ENCODE data around the gene R3HCC1L. TPM values are rescaled to one million over a fixed set of nuclear protein-coding genes. Genes with fewer than 3 reads are reported as not detected.

The R3HCC1L gene
- total RNA-seq, 5 donors from 2014 or later (not counting 1 experiment from before 2014, with no cell fraction given): 21.5 to 23.4 (median 22.6) TPM

GRCh38 chr10:98238391-98238790, 103.9 kb downstream of the R3HCC1L start:
- no peaks in the 10 kb centered on the region for H3K9me3 Mint-ChIP-seq
- POLR2A ChIA-PET: no interaction called here
- H3K27ac Mint-ChIP-seq: no peak overlapping the region

GRCh38 chr10:98240524-98240923, 106.1 kb downstream of the R3HCC1L start:
- ChIA-PET CTCF (no interaction called here), POLR2A (no interaction called here)
- no peaks in the 10 kb centered on the region for H3K27me3 Mint-ChIP-seq

More at GRCh38 chr10:98238391-98238790, 103.9 kb downstream of the R3HCC1L start:
- Histone ChIP-seq H3K4me1 (ENCODE audit: control insufficient read depth in 1 of 2, extremely low read depth in 1 of 2, insufficient read depth in 2 of 2, low read length in 2 of 2) (no peaks in the 10 kb centered on the region), H3K27me3 (replicated peaks in 1 of 2; ENCODE audit: control insufficient read depth in 2 of 2, extremely low read depth in 1 of 2, insufficient read depth in 2 of 2, low read length in 1 of 2) (no peaks in the 10 kb centered on the region), H3K9me3 (no peaks in the 10 kb centered on the region), H3K27ac (ENCODE audit: low read length) (no peak overlapping the region), H3K36me3 (ENCODE audit: control insufficient read depth in 2 of 2, extremely low read depth in 1 of 2, insufficient read depth in 1 of 2, low read length in 1 of 2) (peaks cover 3 to 62% of the 10 kb centered on the region in 2 donors), H3K4me3 (ENCODE audit: control insufficient read depth in 1 of 2, extremely low read depth in 1 of 2, low read length in 1 of 2) (no peak overlapping the region)
- no CpG with 5 or more reads among the region's 1 CpG for WGBS (ENCODE audit: insufficient coverage)
- no peak for DNase-seq
- Mint-ChIP-seq H3K4me1 (peaks cover 0 to 9% (median 5%) of the 10 kb centered on the region in 3 donors), H3K36me3 (peaks cover 62% of the 10 kb centered on the region), H3K27me3 (no peaks in the 10 kb centered on the region), H3K4me3 (no peak overlapping the region)
- no peak for ATAC-seq (replicated peaks in 1 of 4)
- CTCF ChIA-PET: no interaction called here

GRCh38 chr10:98242823-98243222, 108.4 kb downstream of the R3HCC1L start:
- Histone ChIP-seq H3K36me3 (ENCODE audit: control insufficient read depth in 2 of 2, extremely low read depth in 1 of 2, insufficient read depth in 1 of 2, low read length in 1 of 2) (peaks cover 17 to 69% of the 10 kb centered on the region in 2 donors), H3K4me3 (ENCODE audit: control insufficient read depth in 1 of 2, extremely low read depth in 1 of 2, low read length in 1 of 2) (no peak overlapping the region), H3K27ac (ENCODE audit: low read length) (no peak overlapping the region), H3K4me1 (ENCODE audit: control insufficient read depth in 1 of 2, extremely low read depth in 1 of 2, insufficient read depth in 2 of 2, low read length in 2 of 2) (no peaks in the 10 kb centered on the region), H3K27me3 (replicated peaks in 1 of 2; ENCODE audit: control insufficient read depth in 2 of 2, extremely low read depth in 1 of 2, insufficient read depth in 2 of 2, low read length in 1 of 2) (no peaks in the 10 kb centered on the region), H3K9me3 (no peaks in the 10 kb centered on the region)
- Mint-ChIP-seq H3K4me3 (no peak overlapping the region), H3K4me1 (peaks cover 0 to 3% (median 3%) of the 10 kb centered on the region in 3 donors), H3K27ac (no peak overlapping the region), H3K36me3 (peaks cover 58% of the 10 kb centered on the region), H3K9me3 (no peaks in the 10 kb centered on the region), H3K27me3 (no peaks in the 10 kb centered on the region)
- WGBS (ENCODE audit: insufficient coverage): no CpG with 5 or more reads among the region's 1 CpG
- CTCF ChIA-PET: no interaction called here
- ATAC-seq (replicated peaks in 1 of 4): no peak
- DNase-seq: peak in 1 of 35 experiments; percentile 9
- POLR2A ChIA-PET: no interaction called here

More at GRCh38 chr10:98240524-98240923, 106.1 kb downstream of the R3HCC1L start:
- Histone ChIP-seq H3K27ac (ENCODE audit: low read length) (no peak overlapping the region), H3K4me3 (ENCODE audit: control insufficient read depth in 1 of 2, extremely low read depth in 1 of 2, low read length in 1 of 2) (no peak overlapping the region), H3K9me3 (no peaks in the 10 kb centered on the region), H3K36me3 (ENCODE audit: control insufficient read depth in 2 of 2, extremely low read depth in 1 of 2, insufficient read depth in 1 of 2, low read length in 1 of 2) (peaks cover 12 to 67% of the 10 kb centered on the region in 2 donors), H3K27me3 (replicated peaks in 1 of 2; ENCODE audit: control insufficient read depth in 2 of 2, extremely low read depth in 1 of 2, insufficient read depth in 2 of 2, low read length in 1 of 2) (no peaks in the 10 kb centered on the region), H3K4me1 (ENCODE audit: control insufficient read depth in 1 of 2, extremely low read depth in 1 of 2, insufficient read depth in 2 of 2, low read length in 2 of 2) (no peaks in the 10 kb centered on the region)
- no peaks in the 10 kb centered on the region for H3K9me3 Mint-ChIP-seq
- DNase-seq (no peak), ATAC-seq (replicated peaks in 1 of 4) (no peak)
- H3K36me3 Mint-ChIP-seq: peaks cover 64% of the 10 kb centered on the region
- H3K4me3 Mint-ChIP-seq: no peak overlapping the region
- no peak overlapping the region for H3K27ac Mint-ChIP-seq
- no CpG with 5 or more reads among the region's 3 CpGs for WGBS (ENCODE audit: insufficient coverage)
- H3K4me1 Mint-ChIP-seq: peaks cover 0 to 9% (median 5%) of the 10 kb centered on the region in 3 donors

GRCh38 chr10:98244141-98244540, 109.7 kb downstream of the R3HCC1L start:
- H3K9me3 Mint-ChIP-seq: no peaks in the 10 kb centered on the region
- H3K4me3 Mint-ChIP-seq: no peak overlapping the region
- H3K36me3 Mint-ChIP-seq: peaks cover 55% of the 10 kb centered on the region
- no CpG with 5 or more reads among the region's 5 CpGs for WGBS (ENCODE audit: insufficient coverage)
- Histone ChIP-seq H3K4me1 (ENCODE audit: control insufficient read depth in 1 of 2, extremely low read depth in 1 of 2, insufficient read depth in 2 of 2, low read length in 2 of 2) (no peaks in the 10 kb centered on the region), H3K27ac (ENCODE audit: low read length) (no peak overlapping the region), H3K36me3 (ENCODE audit: control insufficient read depth in 2 of 2, extremely low read depth in 1 of 2, insufficient read depth in 1 of 2, low read length in 1 of 2) (peaks cover 17 to 76% of the 10 kb centered on the region in 2 donors), H3K27me3 (replicated peaks in 1 of 2; ENCODE audit: control insufficient read depth in 2 of 2, extremely low read depth in 1 of 2, insufficient read depth in 2 of 2, low read length in 1 of 2) (no peaks in the 10 kb centered on the region), H3K9me3 (no peaks in the 10 kb centered on the region), H3K4me3 (ENCODE audit: control insufficient read depth in 1 of 2, extremely low read depth in 1 of 2, low read length in 1 of 2) (no peak overlapping the region)
- no peaks in the 10 kb centered on the region for H3K27me3 Mint-ChIP-seq
- POLR2A ChIA-PET: no interaction called here
- CTCF ChIA-PET: no interaction called here
- ATAC-seq (replicated peaks in 1 of 4) (no peak), DNase-seq (no peak)
- H3K27ac Mint-ChIP-seq: no peak overlapping the region
- no peaks in the 10 kb centered on the region for H3K4me1 Mint-ChIP-seq

- Histone ChIP-seq H3K27ac (ENCODE audit: low read length) (no peak overlapping the region), H3K4me1 (ENCODE audit: control insufficient read depth in 1 of 2, extremely low read depth in 1 of 2, insufficient read depth in 2 of 2, low read length in 2 of 2) (no peaks in the 10 kb centered on the region), H3K36me3 (ENCODE audit: control insufficient read depth in 2 of 2, extremely low read depth in 1 of 2, insufficient read depth in 1 of 2, low read length in 1 of 2) (peaks cover 17 to 73% of the 10 kb centered on the region in 2 donors), H3K9me3 (no peaks in the 10 kb centered on the region), H3K27me3 (replicated peaks in 1 of 2; ENCODE audit: control insufficient read depth in 2 of 2, extremely low read depth in 1 of 2, insufficient read depth in 2 of 2, low read length in 1 of 2) (no peaks in the 10 kb centered on the region), H3K4me3 (ENCODE audit: control insufficient read depth in 1 of 2, extremely low read depth in 1 of 2, low read length in 1 of 2) (no peak overlapping the region)
- no CpG with 5 or more reads among the region's 2 CpGs for WGBS (ENCODE audit: insufficient coverage)
- Mint-ChIP-seq H3K27ac (no peak overlapping the region), H3K4me3 (no peak overlapping the region), H3K36me3 (peaks cover 54% of the 10 kb centered on the region), H3K9me3 (no peaks in the 10 kb centered on the region), H3K27me3 (no peaks in the 10 kb centered on the region), H3K4me1 (no peaks in the 10 kb centered on the region)
- CTCF ChIA-PET: interaction anchor here in 1 of 2 donors (0.6 kb wide), 1 partner anchor 66 kb away, joined by 3 read pairs; no protein-coding TSS in a partner anchor
- ATAC-seq (replicated peaks in 1 of 4) (no peak), DNase-seq (no peak)
- POLR2A ChIA-PET: no interaction called here
These were observed 110.1 kb downstream of the R3HCC1L start for GRCh38 chr10:98244586-98244985.

- ATAC-seq (replicated peaks in 1 of 4) (no peak), DNase-seq (no peak)
- Mint-ChIP-seq H3K27ac (no peak overlapping the region), H3K4me3 (no peak overlapping the region), H3K36me3 (peaks cover 52% of the 10 kb centered on the region), H3K4me1 (no peaks in the 10 kb centered on the region), H3K27me3 (no peaks in the 10 kb centered on the region), H3K9me3 (no peaks in the 10 kb centered on the region)
- Histone ChIP-seq H3K36me3 (ENCODE audit: control insufficient read depth in 2 of 2, extremely low read depth in 1 of 2, insufficient read depth in 1 of 2, low read length in 1 of 2) (peaks cover 22 to 67% of the 10 kb centered on the region in 2 donors), H3K4me1 (ENCODE audit: control insufficient read depth in 1 of 2, extremely low read depth in 1 of 2, insufficient read depth in 2 of 2, low read length in 2 of 2) (no peaks in the 10 kb centered on the region), H3K27ac (ENCODE audit: low read length) (no peak overlapping the region), H3K9me3 (no peaks in the 10 kb centered on the region), H3K4me3 (ENCODE audit: control insufficient read depth in 1 of 2, extremely low read depth in 1 of 2, low read length in 1 of 2) (no peak overlapping the region), H3K27me3 (replicated peaks in 1 of 2; ENCODE audit: control insufficient read depth in 2 of 2, extremely low read depth in 1 of 2, insufficient read depth in 2 of 2, low read length in 1 of 2) (no peaks in the 10 kb centered on the region)
- ChIA-PET CTCF (no interaction called here), POLR2A (no interaction called here)
- WGBS (ENCODE audit: insufficient coverage): 80% methylated on average over 1 of the region's 6 CpGs
These were observed 112.7 kb downstream of the R3HCC1L start for GRCh38 chr10:98246911-98247805.

Data from T-cell (primary cell).